Neural progenitor cell (in vitro differentiated cells): ENCODE data around the gene NKAIN4. TPM values are rescaled to one million over a fixed set of nuclear protein-coding genes. Genes with fewer than 3 reads are reported as not detected.

Experiments
- DNase-seq: peaks from one replicate; pipeline ENCODE4 v3.0.0-alpha.2; 2016; ENCODE audit warnings: low spot score
- H2AFZ ChIP-seq: fragments of 200-600 bp; sonication (generic); replicated peaks from 2 replicates; pipeline ENCODE4 v1.6.1; 2016; ENCODE audit warnings: antibody characterized with exemption
- H3F3A ChIP-seq: fragments of 200-600 bp; sonication (generic); 2 replicates; pipeline ENCODE4 v1.6.1; 2016; ENCODE audit warnings: antibody characterized with exemption, low read depth
- H3K27ac ChIP-seq: fragments of 200-600 bp; sonication (generic); 2 replicates; pipeline ENCODE4 v1.5.1; 2016; ENCODE audit warnings: mild to moderate bottlenecking
- H3K27me3 ChIP-seq: fragments of 200-600 bp; sonication (generic); 2 replicates; pipeline ENCODE4 v1.6.1; 2016; ENCODE audit warnings: mild to moderate bottlenecking, moderate library complexity
- H3K36me3 ChIP-seq: fragments of 200-600 bp; sonication (generic); 2 replicates; pipeline ENCODE4 v1.5.1; 2016
- H3K4me1 ChIP-seq: fragments of 200-600 bp; sonication (generic); 2 replicates; pipeline ENCODE4 v1.6.1; 2016; ENCODE audit warnings: mixed run types
- H3K4me2 ChIP-seq: fragments of 200-600 bp; sonication (generic); 2 replicates; pipeline ENCODE4 v1.6.1; 2016
- H3K4me3 ChIP-seq: fragments of 200-600 bp; sonication (generic); 2 replicates; pipeline ENCODE4 v1.5.1; 2016
- H3K79me2 ChIP-seq: fragments of 200-600 bp; sonication (generic); 2 replicates; pipeline ENCODE4 v1.6.1; 2016; ENCODE audit warnings: low read depth
- H3K9ac ChIP-seq: fragments of 200-600 bp; sonication (generic); 2 replicates; pipeline ENCODE4 v1.6.1; 2016
- H3K9me3 ChIP-seq: fragments of 200-600 bp; sonication (generic); 2 replicates; pipeline ENCODE4 v1.5.1; 2016; ENCODE audit warnings: low read depth
- H4K20me1 ChIP-seq: fragments of 200-600 bp; sonication (generic); 2 replicates; pipeline ENCODE4 v1.6.1; 2016; ENCODE audit warnings: low read depth
- H3K27ac Mint-ChIP-seq: 3 replicates; pipeline ENCODE4 v1.8.0; 2021; ENCODE audit warnings: mixed read lengths
- H3K27me3 Mint-ChIP-seq: 2 replicates; pipeline ENCODE4 v1.8.0; 2022; ENCODE audit warnings: low read depth, mild to moderate bottlenecking, inconsistent platforms, moderate library complexity, mixed read lengths; ENCODE audit not compliant: insufficient read depth
- H3K36me3 Mint-ChIP-seq: 3 replicates; pipeline ENCODE4 v1.8.0; 2021; ENCODE audit warnings: mixed read lengths
- H3K4me1 Mint-ChIP-seq: 3 replicates; pipeline ENCODE4 v1.8.0; 2021; ENCODE audit warnings: mixed read lengths
- H3K4me3 Mint-ChIP-seq: 3 replicates; pipeline ENCODE4 v1.8.0; 2021; ENCODE audit warnings: mild to moderate bottlenecking, moderate library complexity, mixed read lengths
- H3K9me3 Mint-ChIP-seq: 3 replicates; pipeline ENCODE4 v1.8.0; 2020; ENCODE audit warnings: mixed read lengths
- CTCF ChIP-seq: fragments of 200-600 bp; sonication (generic); IDR thresholded peaks from 2 replicates; pipeline ENCODE4 v1.5.1; 2017; ENCODE audit warnings: antibody characterized with exemption, mild to moderate bottlenecking
- EZH2 ChIP-seq: fragments of 200-600 bp; sonication (generic); IDR thresholded peaks from 2 replicates; pipeline ENCODE4 v1.6.1; 2017; ENCODE audit warnings: antibody characterized with exemption, mild to moderate bottlenecking, moderate library complexity
- EZH2phosphoT487 ChIP-seq: fragments of 200-600 bp; sonication (generic); IDR thresholded peaks from 2 replicates; pipeline ENCODE4 v1.6.1; 2017; ENCODE audit warnings: antibody characterized with exemption
- total RNA-seq: library from RNA; depleted of rRNA; stranded (reverse); fragments of >200 nt; gene quantifications from 2 replicates; pipeline ENCODE4 v1.2.3, GENCODE V29; 2015; ENCODE audit warnings: low replicate concordance

Gene NKAIN4
- total RNA-seq, 1 donor from 2014 or later: 9.7 TPM

GRCh38 chr20:63277466-63278272 lies 23.4 kb upstream of the NKAIN4 start:
- H3K27ac Mint-ChIP-seq: peak overlapping the region; percentile 72
- Histone ChIP-seq H3K9me3 (no peaks in the 10 kb centered on the region), H4K20me1 (peaks cover 35% of the 10 kb centered on the region), H3K36me3 (no peaks in the 10 kb centered on the region), H3K27me3 (no peaks in the 10 kb centered on the region), H3K4me3 (no peak overlapping the region), H3K4me1 (peaks cover 10% of the 10 kb centered on the region), H3K27ac (no peak overlapping the region), H3F3A (no peaks in the 10 kb centered on the region), H3K4me2 (no peak overlapping the region), H3K9ac (no peak overlapping the region), H3K79me2 (peaks cover 38% of the 10 kb centered on the region), H2AFZ (no peak overlapping the region)
- H3K4me3 Mint-ChIP-seq: no peak overlapping the region
- no peaks in the 10 kb centered on the region for H3K27me3 Mint-ChIP-seq
- peaks cover 5% of the 10 kb centered on the region for H3K36me3 Mint-ChIP-seq
- peaks cover 2% of the 10 kb centered on the region for H3K9me3 Mint-ChIP-seq
- no peak for TF ChIP-seq EZH2
- no peak for DNase-seq
- peaks cover 12% of the 10 kb centered on the region for H3K4me1 Mint-ChIP-seq

GRCh38 chr20:63276956-63277355 lies 22.7 kb upstream of the NKAIN4 start:
- Mint-ChIP-seq H3K4me1 (peaks cover 12% of the 10 kb centered on the region), H3K27me3 (no peaks in the 10 kb centered on the region), H3K4me3 (no peak overlapping the region), H3K36me3 (peaks cover 5% of the 10 kb centered on the region), H3K9me3 (peaks cover 2% of the 10 kb centered on the region), H3K27ac (no peak overlapping the region)
- no peaks in the 10 kb centered on the region for H3K27me3 ChIP-seq
- H3K9me3 ChIP-seq: no peaks in the 10 kb centered on the region
- H3K9ac ChIP-seq: no peak overlapping the region
- no peaks in the 10 kb centered on the region for H3K36me3 ChIP-seq
- H4K20me1 ChIP-seq: peaks cover 36% of the 10 kb centered on the region
- H3K79me2 ChIP-seq: peaks cover 40% of the 10 kb centered on the region
- TF ChIP-seq CTCF (no peak), EZH2phosphoT487 (no peak), EZH2 (no peak)
- DNase-seq: no peak
- no peaks in the 10 kb centered on the region for H3F3A ChIP-seq
- no peak overlapping the region for H2AFZ ChIP-seq
- H3K4me2 ChIP-seq: no peak overlapping the region
- H3K4me1 ChIP-seq: peaks cover 11% of the 10 kb centered on the region
- no peak overlapping the region for H3K27ac ChIP-seq
- H3K4me3 ChIP-seq: no peak overlapping the region

- peaks cover 2% of the 10 kb centered on the region for H3K9me3 Mint-ChIP-seq
- Histone ChIP-seq H2AFZ (no peak overlapping the region), H3K4me1 (peaks cover 13% of the 10 kb centered on the region), H3K4me2 (no peak overlapping the region), H3K79me2 (peaks cover 42% of the 10 kb centered on the region), H3K27ac (no peak overlapping the region), H3K27me3 (no peaks in the 10 kb centered on the region), H3F3A (no peaks in the 10 kb centered on the region), H3K9me3 (no peaks in the 10 kb centered on the region), H4K20me1 (peaks cover 36% of the 10 kb centered on the region), H3K36me3 (no peaks in the 10 kb centered on the region), H3K4me3 (no peak overlapping the region), H3K9ac (no peak overlapping the region)
- H3K27ac Mint-ChIP-seq: no peak overlapping the region
- TF ChIP-seq EZH2phosphoT487: no peak
- no peak for TF ChIP-seq EZH2
- peaks cover 9% of the 10 kb centered on the region for H3K36me3 Mint-ChIP-seq
- peaks cover 18% of the 10 kb centered on the region for H3K4me1 Mint-ChIP-seq
- H3K27me3 Mint-ChIP-seq: peaks cover 2% of the 10 kb centered on the region
- no peak overlapping the region for H3K4me3 Mint-ChIP-seq
- DNase-seq: no peak
Observed at GRCh38 chr20:63275825-63276224, 21.6 kb upstream of the NKAIN4 start.

- peak overlapping the region; percentile 99 for H3K4me2 ChIP-seq
- H3K36me3 ChIP-seq: no peaks in the 10 kb centered on the region
- no peaks in the 10 kb centered on the region for H3F3A ChIP-seq
- peaks cover 13% of the 10 kb centered on the region for H3K4me1 ChIP-seq
- no peak overlapping the region for H3K9ac ChIP-seq
- peaks cover 36% of the 10 kb centered on the region for H4K20me1 ChIP-seq
- H3K79me2 ChIP-seq: peaks cover 42% of the 10 kb centered on the region
- peaks cover 23% of the 10 kb centered on the region for H3K4me1 Mint-ChIP-seq
- TF ChIP-seq CTCF (no peak), EZH2phosphoT487 (no peak), EZH2 (no peak)
- peaks cover 2% of the 10 kb centered on the region for H3K27me3 Mint-ChIP-seq
- no peak overlapping the region for H2AFZ ChIP-seq
- H3K4me3 ChIP-seq: no peak overlapping the region
- no peaks in the 10 kb centered on the region for H3K9me3 ChIP-seq
- peaks cover 2% of the 10 kb centered on the region for H3K9me3 Mint-ChIP-seq
- peaks cover 9% of the 10 kb centered on the region for H3K36me3 Mint-ChIP-seq
- no peak overlapping the region for H3K27ac ChIP-seq
- peak overlapping the region; percentile 64 for H3K4me3 Mint-ChIP-seq
- DNase-seq: no peak
- H3K27me3 ChIP-seq: no peaks in the 10 kb centered on the region
- no peak overlapping the region for H3K27ac Mint-ChIP-seq
Observed at GRCh38 chr20:63274381-63275228, 20.3 kb upstream of the NKAIN4 start.
